GM12878 (cell line): Measurements from ENCODE around the gene HMGN1. TPM values are rescaled to one million over a fixed set of nuclear protein-coding genes. Genes with fewer than 3 reads are reported as not detected.

Experiments used
- ATAC-seq: fragments of 200-7000 bp; cut with Tn5 transposase; 3 replicates; pipeline ENCODE4 v1.9.1; 2020; ENCODE audit warnings: mild to moderate bottlenecking, moderate library complexity
- BruUV-seq: library from RNA; stranded (reverse); fragments of 400-500 nt; replicated peaks from 2 replicates; lab custom pipeline; 2021; lab: Mats Ljungman, UMichigan
- CTCF ChIA-PET: fragments of 300-600 bp; sonication (Branson Sonifier 250); formaldehyde crosslinking; extraction: SDS; loops from one replicate; lab custom pipeline; 2021; ENCODE audit warnings: inconsistent platforms; lab: Yijun Ruan, JAX
- POLR2A ChIA-PET: fragments of 350-600 bp; formaldehyde crosslinking; extraction: SDS; loops from one replicate; lab custom pipeline; 2021; ENCODE audit warnings: inconsistent platforms; lab: Charles Lee
- RAD21 ChIA-PET: fragments of 300-600 bp; sonication (Branson Sonifier 250); formaldehyde crosslinking; loops from one replicate; lab custom pipeline; 2023; ENCODE audit warnings: antibody characterized with exemption; ENCODE audit not compliant: unreplicated experiment; lab: Charles Lee
- SMC1A ChIA-PET: fragments of 300-600 bp; sonication (Branson Sonifier 250); formaldehyde crosslinking; loops from one replicate; lab custom pipeline; 2023; ENCODE audit not compliant: unreplicated experiment, uncharacterized antibody; lab: Charles Lee
- DNase-seq: peaks from one replicate; pipeline ENCODE4 v3.0.0-alpha.2; 2011; ENCODE audit warnings: low read depth, low spot score
- FAIRE-seq: peaks from 3 replicates; lab custom pipeline; 2011; peaks lifted over from hg19 to GRCh38; lab: Jason Lieb, UNC
- H2AFZ ChIP-seq: 2 replicates; pipeline ENCODE4 v1.6.0; 2011; ENCODE audit warnings: low read depth, low read length, control low read depth; ENCODE audit not compliant: control insufficient read depth
- H3K27ac ChIP-seq: 2 replicates; pipeline ENCODE4 v1.5.1; 2011; ENCODE audit warnings: control low read depth; ENCODE audit not compliant: control insufficient read depth, insufficient read depth
- H3K27me3 ChIP-seq, 2 experiments: replicated peaks in 1 of 2; 2 replicates each; pipeline versions ENCODE4 v1.6.0 to v1.6.1; 2011; ENCODE audit warnings: low read length in 1 of 2; ENCODE audit not compliant: control insufficient read depth in 2 of 2, insufficient read depth in 2 of 2
- H3K36me3 ChIP-seq, 2 experiments: 2 replicates each; pipeline ENCODE4 v1.5.1; 2011; ENCODE audit warnings: low read length in 1 of 2; ENCODE audit not compliant: control insufficient read depth in 2 of 2, insufficient read depth in 2 of 2
- H3K4me1 ChIP-seq: 2 replicates; pipeline ENCODE4 v1.6.1; 2011; ENCODE audit warnings: mild to moderate bottlenecking, low read length, moderate library complexity, mixed read lengths; ENCODE audit not compliant: control insufficient read depth, insufficient read depth
- H3K4me2 ChIP-seq: 2 replicates; pipeline ENCODE4 v1.6.0; 2011; ENCODE audit warnings: control low read depth; ENCODE audit not compliant: control insufficient read depth, insufficient read depth
- H3K4me3 ChIP-seq: fragments of 200-600 bp; sonication (generic); 2 replicates; pipeline ENCODE4 v1.5.1; 2016
- H3K79me2 ChIP-seq: 2 replicates; pipeline ENCODE4 v1.6.0; 2011; ENCODE audit warnings: low read length; ENCODE audit not compliant: control insufficient read depth, insufficient read depth
- H3K9ac ChIP-seq: 2 replicates; pipeline ENCODE4 v1.8.0; 2011; ENCODE audit warnings: low read length, control low read depth, mixed read lengths; ENCODE audit not compliant: control insufficient read depth, insufficient read depth
- H3K9me3 ChIP-seq: replicated peaks from 3 replicates; pipeline ENCODE4 v1.5.1; 2011; ENCODE audit warnings: mild to moderate bottlenecking, low read length; ENCODE audit not compliant: control insufficient read depth, insufficient read depth
- H4K20me1 ChIP-seq: 2 replicates; pipeline ENCODE4 v1.6.0; 2011; ENCODE audit not compliant: control insufficient read depth, insufficient read depth
- CHD1 ChIP-seq: IDR thresholded peaks from 2 replicates; pipeline ENCODE4 v1.6.1; 2012; ENCODE audit warnings: low read depth, low read length, improper control_type of control experiment
- CHD2 ChIP-seq: IDR thresholded peaks from 2 replicates; pipeline ENCODE4 v1.6.1; 2011; ENCODE audit warnings: low read depth, low read length, improper control_type of control experiment, borderline replicate concordance
- HDAC6 ChIP-seq: fragments of 200-600 bp; sonication (generic); IDR thresholded peaks from one replicate; pipeline ENCODE4 v1.8.0; 2017; ENCODE audit warnings: antibody characterized with exemption; ENCODE audit not compliant: unreplicated experiment
- IRF4 ChIP-seq: IDR thresholded peaks from 2 replicates; pipeline ENCODE4 v1.6.1; 2011; ENCODE audit warnings: low read depth, low read length
- KAT2A ChIP-seq: conservative IDR thresholded peaks from 2 replicates; pipeline ENCODE4 v1.6.1; 2011; ENCODE audit warnings: low read depth, low read length; ENCODE audit not compliant: control insufficient read depth
- MTA3 ChIP-seq: IDR thresholded peaks from 2 replicates; pipeline ENCODE4 v1.6.1; 2012; ENCODE audit warnings: low read length, inconsistent platforms, borderline replicate concordance
- MXI1 ChIP-seq: fragments of 150-350 bp; IDR thresholded peaks from 2 replicates; pipeline ENCODE4 v1.6.1; 2011; ENCODE audit warnings: low read depth, mild to moderate bottlenecking, inconsistent platforms, low read length, improper control_type of control experiment
- NFXL1 ChIP-seq: fragments of 450-650 bp; IDR thresholded peaks from 2 replicates; pipeline ENCODE4 v1.6.1; 2017; ENCODE audit warnings: antibody characterized with exemption, mild to moderate bottlenecking, borderline replicate concordance
- PAX5 ChIP-seq: IDR thresholded peaks from 2 replicates; pipeline ENCODE4 v1.6.1; 2011; ENCODE audit warnings: low read depth, low read length, borderline replicate concordance
- TCF3 ChIP-seq: IDR thresholded peaks from 2 replicates; pipeline ENCODE4 v1.6.1; 2012; ENCODE audit warnings: low read depth, mild to moderate bottlenecking, low read length, borderline replicate concordance; ENCODE audit not compliant: insufficient read depth
- WRNIP1 ChIP-seq: IDR thresholded peaks from 2 replicates; pipeline ENCODE4 v1.6.1; 2011; ENCODE audit warnings: low read depth, low read length, improper control_type of control experiment, borderline replicate concordance
- ZBED1 ChIP-seq: IDR thresholded peaks from 2 replicates; pipeline ENCODE4 v1.6.1; 2016; ENCODE audit warnings: borderline replicate concordance
- ZSCAN29 ChIP-seq: fragments of 450-650 bp; IDR thresholded peaks from 2 replicates; pipeline ENCODE4 v1.6.1; 2017; ENCODE audit warnings: mild to moderate bottlenecking, moderate library complexity
- WGBS: methylation state at CpG from one replicate; pipeline ENCODE4 v1.1.6; 2016; ENCODE audit warnings: low lambda C conversion rate; ENCODE audit not compliant: insufficient replicate concordance, insufficient coverage; ENCODE audit errors: missing lambda C conversion rate; 5-methylcytosine and 5-hydroxymethylcytosine counted together
- in situ Hi-C: fragments of 300-500 bp; cut with MboI; formaldehyde crosslinking; loops from 9 replicates; pipeline ENCODE4 v1.14.3; 2018; ENCODE audit warnings: mixed read lengths
- intact Hi-C: fragments of 100-400 bp; cut with micrococcal nuclease; formaldehyde crosslinking; loops from one replicate; pipeline ENCODE4 v1.14.2; 2022; ENCODE audit not compliant: unreplicated experiment
- polyA plus RNA-seq, 11 experiments: library from polyadenylated mRNA; depleted of rRNA in 4 of 11; unstranded in 6 of 11; stranded (reverse) in 5 of 11; fragments of >200 nt; fragmentation: Nextera tagmentation in 4 of 11; fragmentation: Illumina TruSeq in 1 of 11; extraction: Ambion mirVana in 4 of 11; extraction: Trizol in 1 of 11; gene quantifications; 1 replicate in 1 of 11; 2 replicates in 10 of 11; pipeline versions ENCODE4 v1.2.1 to v1.2.3, GENCODE V29; 2011 to 2016; ENCODE audit warnings: inconsistent platforms in 2 of 11, missing spikeins in 2 of 11, low read depth in 1 of 11
- total RNA-seq, 4 experiments: library from RNA; depleted of rRNA in 3 of 4; stranded (reverse); fragments of >200 nt in 3 of 4; fragmentation: Illumina TruSeq in 1 of 4; extraction: Trizol in 1 of 4; gene quantifications; 2 replicates each; pipeline versions ENCODE4 v1.2.1 to v1.2.3, GENCODE V29; 2013 to 2021
- TF ChIP-seq, protein P1 (sequence below): IDR thresholded peaks from 2 replicates; pipeline ENCODE4 v1.6.1; 2011; ENCODE audit warnings: borderline replicate concordance, low read depth, mild to moderate bottlenecking, moderate library complexity, mixed read lengths, low read length; ENCODE audit not compliant: insufficient read depth; ENCODE audit errors: extremely low read length
- TF ChIP-seq, protein P2 (sequence below): fragments of 450-650 bp; IDR thresholded peaks from 2 replicates; pipeline ENCODE4 v1.6.1; 2017; ENCODE audit warnings: mild to moderate bottlenecking, moderate library complexity
- TF ChIP-seq, protein P3 (sequence below): IDR thresholded peaks from 2 replicates; pipeline ENCODE4 v1.6.1; 2012; ENCODE audit warnings: low read depth, low read length, improper control_type of control experiment

The HMGN1 gene
- total and polyA plus RNA-seq, 10 of the 15 experiments (the other 5 are each of a cell fraction or from before 2014, with no cell fraction given): 120 to 798 (median 396) TPM

DNA sequence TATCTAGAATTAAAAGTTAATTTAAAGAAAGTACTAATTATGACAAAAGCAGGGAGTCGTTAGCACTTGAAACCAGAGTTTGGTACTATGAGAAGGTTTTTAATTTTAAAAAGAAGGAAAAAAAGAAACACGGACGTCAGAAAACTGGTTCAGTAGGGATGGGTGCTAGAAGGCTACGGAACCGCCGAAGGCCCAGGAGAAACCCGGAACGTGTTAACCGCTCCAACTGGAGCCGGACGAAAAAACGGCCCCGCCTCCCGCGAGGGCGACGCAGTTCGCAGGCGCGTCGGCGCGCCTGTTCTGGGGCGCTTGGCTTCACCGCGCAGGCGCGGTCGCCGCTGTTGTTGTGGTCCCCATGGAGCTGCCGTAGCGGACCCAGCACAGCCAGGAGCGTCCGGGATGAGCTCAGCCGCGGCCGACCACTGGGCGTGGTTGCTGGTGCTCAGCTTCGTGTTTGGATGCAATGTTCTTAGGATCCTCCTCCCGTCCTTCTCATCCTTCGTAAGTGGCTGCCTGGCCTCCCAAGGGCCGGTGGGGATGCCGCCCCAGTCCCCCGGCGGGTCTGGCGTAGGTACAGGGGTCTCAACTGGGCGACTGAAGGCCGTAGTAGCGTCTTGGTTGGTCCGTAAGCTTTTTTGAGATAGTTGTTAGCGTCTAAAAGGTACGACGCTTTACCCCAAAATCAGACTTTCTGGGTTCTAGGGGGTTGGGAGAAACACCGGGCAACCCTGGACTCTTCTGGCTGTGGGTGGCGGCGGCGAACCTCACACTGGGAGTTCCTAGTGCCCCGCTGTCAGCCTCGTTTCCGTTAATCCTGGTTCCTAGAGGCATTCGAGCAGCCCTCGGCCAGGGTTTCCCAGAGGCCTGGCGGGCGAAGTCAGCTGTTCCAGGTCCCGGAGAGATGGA, 31.4 kb upstream of the HMGN1 start:
- peak overlapping the region; percentile 45; the same call in 1 of the 2 replicates for H3K27ac ChIP-seq
- peak overlapping the region; percentile 72 for H3K4me3 ChIP-seq
- no peaks in the 10 kb centered on the region for H3K36me3 ChIP-seq
- ATAC-seq (peak; percentile 99), FAIRE-seq (peak; percentile 96), DNase-seq (peak; percentile 55)
- H2AFZ ChIP-seq: peak overlapping the region; percentile 48
- no peaks in the 10 kb centered on the region for H4K20me1 ChIP-seq
- RAD21 ChIA-PET: interaction anchor here (0.8 to 1.5 kb wide), 3 partner anchors 32 to 68 kb away, joined by 3 to 8 read pairs (median 3); no protein-coding TSS in a partner anchor
- peak overlapping the region; percentile 89 for H3K4me2 ChIP-seq
- CTCF ChIA-PET: no interaction called here
- POLR2A ChIA-PET: interaction anchor here (0.6 to 1.9 kb wide), 3 partner anchors 31 to 197 kb away, joined by 3 to 8 read pairs (median 4); partner anchors contain the start of genes HMGN1 and PSMG1
- SMC1A ChIA-PET: interaction anchor here (1.4 kb wide), 1 partner anchor 18 kb away, joined by 3 read pairs; no protein-coding TSS in a partner anchor
- in situ Hi-C loops: no loop called here
- peaks cover 4% of the 10 kb centered on the region for H3K4me1 ChIP-seq
- intact Hi-C loops: loop anchor here (2.0 kb wide), 1 partner anchor 31 kb away; the partner anchor contains the start of gene HMGN1
- BruUV-seq: no TSS peak
- H3K9me3 ChIP-seq: no peaks in the 10 kb centered on the region
- H3K27me3 ChIP-seq: no peaks in the 10 kb centered on the region
- no peaks in the 10 kb centered on the region for H3K79me2 ChIP-seq
- 2% methylated on average over 65 of the region's 65 CpGs for WGBS
- H3K9ac ChIP-seq: peak overlapping the region; percentile 67
- TF ChIP-seq ZBED1 (no peak), TCF3 (no peak), MTA3 (no peak), NFXL1 (no peak), ZSCAN29 (no peak), CHD1 (no peak), IRF4 (no peak), MXI1 (peak; percentile 69; the same call in 1 of the 2 replicates), PAX5 (0 out of 2 replicates have a peak, but pooled peaks have one; percentile 32), HDAC6 (no peak), WRNIP1 (no peak), KAT2A (no peak), CHD2 (0 out of 2 replicates have a peak, but pooled peaks have one; percentile 0)
- TF ChIP-seq, protein P1, sequence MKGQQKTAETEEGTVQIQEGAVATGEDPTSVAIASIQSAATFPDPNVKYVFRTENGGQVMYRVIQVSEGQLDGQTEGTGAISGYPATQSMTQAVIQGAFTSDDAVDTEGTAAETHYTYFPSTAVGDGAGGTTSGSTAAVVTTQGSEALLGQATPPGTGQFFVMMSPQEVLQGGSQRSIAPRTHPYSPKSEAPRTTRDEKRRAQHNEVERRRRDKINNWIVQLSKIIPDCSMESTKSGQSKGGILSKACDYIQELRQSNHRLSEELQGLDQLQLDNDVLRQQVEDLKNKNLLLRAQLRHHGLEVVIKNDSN: no peak
- TF ChIP-seq, protein P2, sequence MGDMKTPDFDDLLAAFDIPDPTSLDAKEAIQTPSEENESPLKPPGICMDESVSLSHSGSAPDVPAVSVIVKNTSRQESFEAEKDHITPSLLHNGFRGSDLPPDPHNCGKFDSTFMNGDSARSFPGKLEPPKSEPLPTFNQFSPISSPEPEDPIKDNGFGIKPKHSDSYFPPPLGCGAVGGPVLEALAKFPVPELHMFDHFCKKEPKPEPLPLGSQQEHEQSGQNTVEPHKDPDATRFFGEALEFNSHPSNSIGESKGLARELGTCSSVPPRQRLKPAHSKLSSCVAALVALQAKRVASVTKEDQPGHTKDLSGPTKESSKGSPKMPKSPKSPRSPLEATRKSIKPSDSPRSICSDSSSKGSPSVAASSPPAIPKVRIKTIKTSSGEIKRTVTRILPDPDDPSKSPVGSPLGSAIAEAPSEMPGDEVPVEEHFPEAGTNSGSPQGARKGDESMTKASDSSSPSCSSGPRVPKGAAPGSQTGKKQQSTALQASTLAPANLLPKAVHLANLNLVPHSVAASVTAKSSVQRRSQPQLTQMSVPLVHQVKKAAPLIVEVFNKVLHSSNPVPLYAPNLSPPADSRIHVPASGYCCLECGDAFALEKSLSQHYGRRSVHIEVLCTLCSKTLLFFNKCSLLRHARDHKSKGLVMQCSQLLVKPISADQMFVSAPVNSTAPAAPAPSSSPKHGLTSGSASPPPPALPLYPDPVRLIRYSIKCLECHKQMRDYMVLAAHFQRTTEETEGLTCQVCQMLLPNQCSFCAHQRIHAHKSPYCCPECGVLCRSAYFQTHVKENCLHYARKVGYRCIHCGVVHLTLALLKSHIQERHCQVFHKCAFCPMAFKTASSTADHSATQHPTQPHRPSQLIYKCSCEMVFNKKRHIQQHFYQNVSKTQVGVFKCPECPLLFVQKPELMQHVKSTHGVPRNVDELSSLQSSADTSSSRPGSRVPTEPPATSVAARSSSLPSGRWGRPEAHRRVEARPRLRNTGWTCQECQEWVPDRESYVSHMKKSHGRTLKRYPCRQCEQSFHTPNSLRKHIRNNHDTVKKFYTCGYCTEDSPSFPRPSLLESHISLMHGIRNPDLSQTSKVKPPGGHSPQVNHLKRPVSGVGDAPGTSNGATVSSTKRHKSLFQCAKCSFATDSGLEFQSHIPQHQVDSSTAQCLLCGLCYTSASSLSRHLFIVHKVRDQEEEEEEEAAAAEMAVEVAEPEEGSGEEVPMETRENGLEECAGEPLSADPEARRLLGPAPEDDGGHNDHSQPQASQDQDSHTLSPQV: no peak
- TF ChIP-seq, protein P3, sequence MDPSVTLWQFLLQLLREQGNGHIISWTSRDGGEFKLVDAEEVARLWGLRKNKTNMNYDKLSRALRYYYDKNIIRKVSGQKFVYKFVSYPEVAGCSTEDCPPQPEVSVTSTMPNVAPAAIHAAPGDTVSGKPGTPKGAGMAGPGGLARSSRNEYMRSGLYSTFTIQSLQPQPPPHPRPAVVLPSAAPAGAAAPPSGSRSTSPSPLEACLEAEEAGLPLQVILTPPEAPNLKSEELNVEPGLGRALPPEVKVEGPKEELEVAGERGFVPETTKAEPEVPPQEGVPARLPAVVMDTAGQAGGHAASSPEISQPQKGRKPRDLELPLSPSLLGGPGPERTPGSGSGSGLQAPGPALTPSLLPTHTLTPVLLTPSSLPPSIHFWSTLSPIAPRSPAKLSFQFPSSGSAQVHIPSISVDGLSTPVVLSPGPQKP: no peak
